Tibial nerve (tissue), 4 donors: ENCODE results near the gene EPAS1. TPM values are rescaled to one million over a fixed set of nuclear protein-coding genes. Genes with fewer than 3 reads are reported as not detected.

Experiments
- DNase-seq, 2 donors: peaks; one replicate each; pipeline ENCODE4 v3.0.0-alpha.2; 2019; ENCODE audit warnings: low spot score in 2 of 2
- H3K27ac ChIP-seq, 4 donors: fragments of 200-600 bp; sonication (generic) in 3 of 4; one replicate each; pipeline ENCODE4 v1.5.1; 2017 to 2019; ENCODE audit warnings: mild to moderate bottlenecking in 1 of 4
- H3K27me3 ChIP-seq, 2 donors: fragments of 200-600 bp; sonication (generic) in 1 of 2; one replicate each; pipeline versions ENCODE4 v1.5.1 to v1.6.0; 2017 to 2019
- H3K36me3 ChIP-seq, 3 donors: fragments of 200-600 bp; sonication (generic); one replicate each; pipeline ENCODE4 v1.5.1; 2018 to 2019
- H3K4me1 ChIP-seq, 4 donors: fragments of 200-600 bp; sonication (generic) in 3 of 4; one replicate each; pipeline ENCODE4 v1.5.1; 2017 to 2019
- H3K4me3 ChIP-seq, 4 donors: fragments of 200-600 bp; sonication (generic) in 3 of 4; one replicate each; pipeline ENCODE4 v1.5.1; 2017 to 2019; ENCODE audit warnings: mild to moderate bottlenecking in 1 of 4, moderate library complexity in 1 of 4
- H3K9me3 ChIP-seq, 4 donors: fragments of 200-600 bp; sonication (generic) in 3 of 4; one replicate each; pipeline ENCODE4 v1.5.1; 2017 to 2019
- CTCF ChIP-seq, 5 experiments: fragments of 200-600 bp in 3 of 5; fragments of 450-650 bp in 2 of 5; sonication (generic) in 3 of 5; IDR thresholded peaks; one replicate each; pipeline ENCODE4 v1.5.1; 2016 to 2019; ENCODE audit warnings: antibody characterized with exemption in 5 of 5, mild to moderate bottlenecking in 3 of 5, moderate library complexity in 2 of 5
- EP300 ChIP-seq, 2 donors: sonication (generic); formaldehyde crosslinking; IDR thresholded peaks; one replicate each; pipeline ENCODE4 v1.6.1; 2017; ENCODE audit warnings: antibody characterized with exemption in 2 of 2, mild to moderate bottlenecking in 1 of 2
- POLR2A ChIP-seq, 2 donors: fragments of 450-650 bp; IDR thresholded peaks; one replicate each; pipeline ENCODE4 v1.6.1; 2017; ENCODE audit warnings: antibody characterized with exemption in 2 of 2, mild to moderate bottlenecking in 2 of 2, moderate library complexity in 2 of 2
- WGBS, 2 donors: methylation state at CpG; one replicate each; pipeline ENCODE4 v1.1.5; 2018; 5-methylcytosine and 5-hydroxymethylcytosine counted together
- total RNA-seq, 4 donors: library from RNA; depleted of rRNA; stranded (reverse); fragments of >200 nt; gene quantifications; one replicate each; pipeline ENCODE4 v1.1.0, GENCODE V29; 2016

The EPAS1 gene
- total RNA-seq, 4 donors from 2014 or later = 110 to 451 (median 231) TPM

GRCh38 chr2:46273919-46274318, 23.3 kb upstream of the EPAS1 start:
- H3K27me3 ChIP-seq = no peaks in the 10 kb centered on the region
- no peak overlapping the region for H3K4me3 ChIP-seq
- 72 to 74% methylated on average over 5 of the region's 5 CpGs for WGBS, 2 donors
- H3K4me1 ChIP-seq = peaks cover 0 to 18% (median 6%) of the 10 kb centered on the region in 4 donors
- H3K36me3 ChIP-seq = no peaks in the 10 kb centered on the region
- no peak overlapping the region for H3K27ac ChIP-seq
- TF ChIP-seq EP300 (IDR thresholded peaks at IDR 0.05) (no peak), POLR2A (IDR thresholded peaks at IDR 0.05) (no peak), CTCF (IDR thresholded peaks at IDR 0.05) (no peak)
- DNase-seq = no peak
- H3K9me3 ChIP-seq = no peaks in the 10 kb centered on the region

- H3K4me1 ChIP-seq = peaks cover 0 to 18% (median 6%) of the 10 kb centered on the region in 4 donors
- 95% methylated on average over 4 of the region's 4 CpGs for WGBS, 2 donors
- DNase-seq = no peak
- H3K27ac ChIP-seq = no peak overlapping the region
- H3K36me3 ChIP-seq = no peaks in the 10 kb centered on the region
- H3K4me3 ChIP-seq = no peak overlapping the region
- no peaks in the 10 kb centered on the region for H3K27me3 ChIP-seq
- no peaks in the 10 kb centered on the region for H3K9me3 ChIP-seq
- TF ChIP-seq POLR2A (IDR thresholded peaks at IDR 0.05) (no peak), EP300 (IDR thresholded peaks at IDR 0.05) (no peak), CTCF (IDR thresholded peaks at IDR 0.05) (no peak)
Observed at GRCh38 chr2:46274586-46274985, 22.6 kb upstream of the EPAS1 start.

DNA sequence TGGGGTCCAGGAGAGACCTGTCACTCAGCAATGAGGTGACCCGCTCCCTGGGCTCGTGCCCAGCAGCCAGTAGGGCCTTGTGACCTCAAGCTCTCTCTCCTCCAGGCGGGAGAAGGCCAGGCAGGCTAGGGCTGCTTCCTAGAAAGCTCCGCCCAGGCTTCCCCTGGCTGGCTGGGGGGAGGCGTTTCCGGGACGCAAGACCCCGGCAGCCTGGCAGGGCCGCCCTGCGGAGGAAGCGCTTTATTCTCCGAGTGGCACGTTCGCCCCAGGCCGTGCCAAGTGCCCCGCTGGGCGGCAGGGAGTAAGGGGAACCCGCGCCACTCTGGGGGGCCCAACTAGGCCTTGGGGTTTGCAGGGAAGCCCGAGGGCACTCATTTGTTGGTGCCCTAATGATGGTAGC, 21.2 kb upstream of the EPAS1 start:
- Histone ChIP-seq H3K4me3 (peak overlapping the region in 1 of 4 donors; percentile 27), H3K27me3 (no peaks in the 10 kb centered on the region), H3K4me1 (peaks cover 0 to 18% (median 6%) of the 10 kb centered on the region in 4 donors), H3K27ac (peak overlapping the region in 2 of 4 donors; percentile 64 to 70), H3K36me3 (no peaks in the 10 kb centered on the region), H3K9me3 (no peaks in the 10 kb centered on the region)
- TF ChIP-seq CTCF (IDR thresholded peaks at IDR 0.05) (no peak), EP300 (IDR thresholded peaks at IDR 0.05) (peak in 1 of 2 donors; percentile 59)
- 12 to 42% methylated on average over 3 to 20 of the region's 20 CpGs for WGBS, 2 donors
- peak in 1 of 2 donors; percentile 21 for DNase-seq

DNA sequence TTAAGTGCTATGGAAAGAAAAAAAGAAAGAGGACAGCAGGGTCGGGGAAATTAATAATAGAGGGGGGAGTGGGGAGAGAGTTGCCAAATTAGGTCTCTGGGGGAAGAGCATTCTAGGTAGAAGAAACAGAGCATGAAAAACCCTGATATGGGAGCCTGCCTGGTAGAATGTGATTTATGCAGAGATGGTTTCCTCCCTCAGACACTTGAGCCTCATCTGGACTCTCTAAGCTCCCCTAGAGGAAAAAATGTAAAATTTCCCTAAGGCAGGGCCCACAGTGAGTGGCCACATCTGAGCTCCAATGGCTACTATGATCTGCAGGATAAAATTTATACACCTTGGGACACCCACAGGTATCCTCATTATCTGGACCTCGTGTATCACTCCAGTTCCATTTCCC, 20.6 kb upstream of the EPAS1 start:
- 55 to 61% methylated on average over 2 of the region's 2 CpGs for WGBS, 2 donors
- H3K27ac ChIP-seq = no peak overlapping the region
- peaks cover 0 to 18% (median 6%) of the 10 kb centered on the region in 4 donors for H3K4me1 ChIP-seq

More for the DNA sequence above, 20.6 kb upstream of the EPAS1 start:
- Histone ChIP-seq H3K27me3 (no peaks in the 10 kb centered on the region), H3K4me3 (no peak overlapping the region), H3K9me3 (no peaks in the 10 kb centered on the region), H3K36me3 (no peaks in the 10 kb centered on the region)
- TF ChIP-seq CTCF (IDR thresholded peaks at IDR 0.05) (no peak), POLR2A (IDR thresholded peaks at IDR 0.05) (no peak), EP300 (IDR thresholded peaks at IDR 0.05) (no peak)
- DNase-seq = no peak
